NOMO-1 treated with dmso at 0.1 percent for 144 hours (cell line): ENCODE data around the gene PARD6B.

Experiments
- DNase-seq: peaks from one replicate; lab custom pipeline; 2025; ENCODE audit not compliant: unreplicated experiment; lab: John Stamatoyannopoulos, UW

Gene PARD6B

DNA sequence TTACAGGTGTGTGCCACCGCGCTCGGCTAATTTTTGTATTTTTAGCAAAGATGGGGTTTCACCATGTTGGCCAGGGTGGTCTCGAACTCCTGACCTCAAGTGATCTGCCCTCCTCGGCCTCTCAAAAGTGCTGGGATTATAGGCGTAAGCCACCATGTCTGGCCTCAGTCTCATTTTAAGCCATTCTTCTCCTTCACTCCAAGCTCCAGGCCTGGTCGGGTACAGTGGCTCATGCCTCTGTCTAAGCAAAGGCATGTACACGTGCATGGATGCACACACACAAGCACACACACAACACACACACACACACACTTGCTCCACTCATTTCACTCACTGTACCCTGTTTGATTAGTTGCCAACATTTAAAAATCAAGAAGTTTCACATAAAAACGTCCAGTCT, 7.7 kb upstream of the PARD6B start:
- DNase-seq, result no peak

DNA sequence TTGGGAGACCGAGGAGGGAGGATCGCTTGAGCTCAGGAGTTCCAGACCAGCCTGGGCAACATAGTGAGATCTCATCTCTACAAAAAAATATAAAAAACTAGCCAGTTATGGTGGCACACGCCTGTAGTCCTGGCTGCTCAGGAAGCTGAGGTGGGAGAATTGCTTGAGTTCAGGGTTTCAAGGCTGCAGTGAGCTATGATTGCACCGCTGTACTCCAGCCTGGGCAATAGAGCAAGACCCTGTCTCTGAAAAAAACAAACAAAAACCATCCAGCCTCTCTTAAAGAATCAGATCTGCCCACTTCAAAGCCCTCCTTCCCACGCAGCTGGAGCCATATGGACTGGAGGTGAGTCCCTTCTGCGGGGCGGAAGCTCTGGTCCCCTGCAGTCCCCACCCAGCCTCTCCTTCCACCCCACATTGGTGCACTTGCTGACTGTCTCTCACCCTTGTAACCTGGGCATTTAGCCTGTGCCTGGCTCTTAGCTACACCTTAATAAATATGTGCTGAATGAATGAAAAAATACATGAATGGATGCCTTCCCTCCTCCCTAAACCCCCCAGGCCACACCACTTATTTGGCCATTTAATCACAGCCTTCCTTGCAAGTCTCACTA, 7.2 kb upstream of the PARD6B start:
- DNase-seq, result no peak

DNA sequence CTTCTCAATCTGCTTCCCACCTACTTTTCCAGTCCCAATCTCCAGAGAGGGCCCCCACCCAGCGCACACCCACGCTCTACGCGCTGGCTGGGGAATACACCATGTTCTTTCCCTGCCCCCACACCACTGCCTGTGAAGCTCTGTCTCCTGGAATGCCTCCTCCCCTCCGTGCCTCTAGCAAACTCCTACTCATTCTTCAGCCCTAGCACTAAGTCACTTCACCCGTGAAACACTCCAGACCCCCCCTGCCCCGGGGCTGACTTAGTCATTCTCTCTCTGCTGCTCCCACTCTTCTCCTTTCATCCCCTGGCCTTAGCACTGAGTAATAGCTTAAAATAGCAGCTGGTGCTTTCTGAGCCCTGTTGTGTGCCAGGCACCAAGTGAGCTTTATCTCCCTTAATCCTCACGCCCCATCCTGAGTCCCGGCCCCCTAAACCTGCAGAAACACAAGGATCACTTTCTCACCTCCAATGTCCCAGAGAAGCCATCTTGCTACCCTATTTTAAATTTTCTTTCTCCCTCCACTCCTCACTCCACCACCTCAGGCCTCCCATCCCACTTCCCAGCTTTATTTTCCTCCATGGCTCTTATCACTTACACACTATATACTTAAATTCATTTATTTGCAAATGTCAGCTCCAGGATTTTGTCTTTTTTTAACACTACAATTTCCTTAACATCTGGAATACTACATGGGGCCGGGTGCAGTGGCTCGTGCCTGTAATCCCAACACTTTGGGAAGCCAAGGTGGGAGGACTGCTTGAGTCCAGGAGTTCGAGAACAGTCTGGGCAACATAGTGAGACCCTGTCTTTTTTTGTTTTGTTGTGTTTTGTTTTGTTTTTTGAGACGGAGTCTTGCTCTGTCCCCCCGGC, 6.3 kb upstream of the PARD6B start:
- DNase-seq, result no peak

DNA sequence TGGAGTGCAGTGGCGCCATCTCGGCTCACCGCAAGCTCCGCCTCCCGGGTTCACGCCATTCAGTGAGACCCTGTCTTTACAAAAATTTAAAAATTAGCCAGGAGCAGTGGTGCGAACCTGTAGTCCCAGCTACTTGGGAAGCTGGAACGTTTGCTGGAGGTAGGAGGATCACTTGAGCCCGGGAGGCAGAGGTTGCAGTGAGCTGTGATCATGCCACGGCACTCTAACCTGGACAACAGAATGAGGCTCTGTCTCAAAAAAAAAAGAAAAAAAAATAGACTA, 5.7 kb upstream of the PARD6B start:
- DNase-seq, result no peak

DNA sequence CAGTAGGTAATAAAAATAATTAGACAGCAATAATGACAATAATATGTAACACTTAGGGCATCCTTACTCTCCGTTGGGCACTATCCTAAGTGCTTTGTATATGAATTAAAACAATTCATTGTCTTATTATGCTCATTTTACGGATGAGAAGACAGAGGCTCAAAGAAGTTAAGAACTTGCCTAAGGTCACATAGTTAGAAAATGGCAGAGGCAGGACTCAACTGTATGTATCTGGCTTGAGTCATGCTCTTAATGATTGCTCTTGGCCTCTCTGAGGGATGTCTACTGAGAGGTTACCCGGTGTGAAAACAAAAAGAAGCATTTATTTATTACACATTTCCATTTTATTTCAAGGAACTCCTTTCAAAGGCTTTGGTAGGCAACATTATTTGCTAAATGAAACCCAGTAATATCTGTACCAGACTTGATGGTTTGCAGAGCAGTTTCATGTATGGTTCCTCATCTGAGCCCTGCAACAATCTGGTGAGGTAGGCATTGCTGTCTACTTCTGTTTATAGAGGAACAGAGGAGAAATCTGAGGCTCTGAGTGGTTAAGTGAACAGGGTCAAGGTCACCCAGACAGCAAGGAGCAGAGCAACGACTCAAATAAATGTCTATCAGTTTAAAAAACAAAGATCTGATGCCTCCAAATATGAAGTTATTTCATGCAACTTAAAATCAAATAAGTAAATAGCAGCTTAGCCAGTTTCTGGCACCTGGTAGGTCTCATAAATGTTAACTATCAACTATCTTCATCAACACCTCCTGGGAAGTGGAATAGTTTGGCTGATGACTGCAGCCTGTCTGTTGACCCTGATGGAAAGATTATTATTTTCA, 4.2 kb upstream of the PARD6B start:
- DNase-seq, result no peak

DNA sequence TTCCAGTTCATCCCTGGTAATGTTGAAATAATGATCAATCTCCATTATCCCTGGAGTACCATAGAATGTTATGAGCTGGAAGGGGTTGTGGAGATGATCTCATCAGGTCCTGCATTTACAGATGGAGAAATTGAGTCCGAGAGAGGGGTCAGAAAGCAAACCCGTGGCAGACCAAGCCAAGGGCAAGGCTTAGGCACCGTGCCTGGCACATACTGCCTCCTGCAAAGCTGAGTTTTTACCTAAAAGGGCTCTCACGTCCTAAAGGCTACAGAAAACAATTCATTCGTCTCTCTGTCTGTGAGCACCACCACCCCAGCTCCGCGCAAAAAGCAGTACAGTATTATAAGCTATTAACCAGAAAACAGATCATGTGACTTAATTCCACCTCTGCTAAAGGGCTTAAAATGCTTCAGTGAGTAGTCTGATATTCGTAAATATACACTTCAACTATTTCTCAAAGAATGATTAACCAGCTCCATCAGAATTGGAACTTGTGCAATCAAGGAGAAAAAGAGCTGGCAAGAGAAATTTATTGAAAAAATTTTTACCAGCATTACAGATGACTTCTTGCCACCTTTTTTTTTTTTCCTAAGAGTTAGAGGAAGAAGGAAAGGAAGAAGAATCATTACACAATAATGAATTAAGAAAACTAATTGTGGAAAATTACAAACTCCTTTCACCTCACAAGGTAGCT, 3.4 kb upstream of the PARD6B start:
- DNase-seq, result no peak

DNA sequence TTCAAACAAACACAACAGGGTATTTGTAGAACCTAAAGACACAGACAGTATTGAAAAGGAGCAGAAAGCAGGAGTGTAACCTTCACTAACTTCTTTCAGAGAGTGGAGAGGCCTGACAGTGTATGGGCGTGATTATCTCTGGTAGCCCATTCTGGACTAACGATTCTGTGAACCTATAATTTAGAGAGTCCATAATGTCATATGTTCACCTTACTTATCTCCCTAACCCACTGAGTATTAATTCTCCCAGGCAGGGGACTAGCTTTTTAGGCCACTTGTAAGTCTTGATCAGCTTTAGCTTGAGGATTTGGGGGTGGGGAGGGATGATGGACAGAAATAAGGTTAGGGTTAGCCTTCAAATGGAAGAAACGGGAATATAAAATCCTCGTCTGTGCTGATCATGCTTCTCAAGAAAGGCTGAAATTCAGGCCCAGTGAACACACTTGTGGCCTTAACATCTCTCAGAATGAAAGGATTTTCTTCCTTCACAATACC, 2.8 kb upstream of the PARD6B start:
- DNase-seq, result no peak

DNA sequence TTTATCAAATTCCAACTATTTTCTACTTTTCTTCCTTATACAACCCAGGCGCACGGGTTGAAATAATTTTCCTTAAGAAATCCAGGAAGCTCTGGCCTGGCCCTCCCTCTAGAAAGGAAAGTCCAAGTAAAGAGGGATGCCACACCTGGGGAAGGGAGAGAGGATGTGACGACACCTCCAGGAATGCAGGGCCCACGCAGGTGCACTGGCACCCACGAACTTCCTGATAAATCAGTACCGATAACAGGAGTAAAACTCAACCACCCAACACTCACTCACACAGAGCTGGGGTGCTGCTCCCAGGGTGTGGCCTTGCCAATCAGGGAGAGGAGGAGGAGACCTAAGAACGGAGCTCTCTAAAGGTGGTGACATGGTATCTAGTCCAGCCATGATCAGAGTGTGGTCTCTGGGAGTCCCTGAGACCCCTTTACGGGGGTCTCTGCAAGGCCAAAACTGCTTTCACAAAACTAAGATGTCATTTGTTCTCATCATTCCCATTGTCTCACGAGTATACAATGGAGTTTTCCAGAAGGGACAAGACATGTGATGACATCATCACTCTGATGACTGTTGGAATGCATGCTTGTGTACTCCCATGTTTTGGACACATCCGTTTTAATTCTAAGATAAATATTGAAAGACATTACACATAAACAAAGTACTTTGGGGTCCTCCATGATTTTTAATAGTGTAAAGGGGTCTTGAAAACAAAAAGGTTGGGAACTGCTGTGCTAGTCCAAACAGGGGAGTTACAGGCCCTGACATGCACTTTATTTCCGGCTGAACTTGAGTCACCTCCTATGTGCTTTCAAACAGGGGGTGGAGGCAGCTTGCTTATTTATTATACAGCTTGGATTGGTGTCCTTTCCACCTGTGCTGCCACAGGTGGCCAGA, 2.2 kb upstream of the PARD6B start:
- DNase-seq, result no peak

DNA sequence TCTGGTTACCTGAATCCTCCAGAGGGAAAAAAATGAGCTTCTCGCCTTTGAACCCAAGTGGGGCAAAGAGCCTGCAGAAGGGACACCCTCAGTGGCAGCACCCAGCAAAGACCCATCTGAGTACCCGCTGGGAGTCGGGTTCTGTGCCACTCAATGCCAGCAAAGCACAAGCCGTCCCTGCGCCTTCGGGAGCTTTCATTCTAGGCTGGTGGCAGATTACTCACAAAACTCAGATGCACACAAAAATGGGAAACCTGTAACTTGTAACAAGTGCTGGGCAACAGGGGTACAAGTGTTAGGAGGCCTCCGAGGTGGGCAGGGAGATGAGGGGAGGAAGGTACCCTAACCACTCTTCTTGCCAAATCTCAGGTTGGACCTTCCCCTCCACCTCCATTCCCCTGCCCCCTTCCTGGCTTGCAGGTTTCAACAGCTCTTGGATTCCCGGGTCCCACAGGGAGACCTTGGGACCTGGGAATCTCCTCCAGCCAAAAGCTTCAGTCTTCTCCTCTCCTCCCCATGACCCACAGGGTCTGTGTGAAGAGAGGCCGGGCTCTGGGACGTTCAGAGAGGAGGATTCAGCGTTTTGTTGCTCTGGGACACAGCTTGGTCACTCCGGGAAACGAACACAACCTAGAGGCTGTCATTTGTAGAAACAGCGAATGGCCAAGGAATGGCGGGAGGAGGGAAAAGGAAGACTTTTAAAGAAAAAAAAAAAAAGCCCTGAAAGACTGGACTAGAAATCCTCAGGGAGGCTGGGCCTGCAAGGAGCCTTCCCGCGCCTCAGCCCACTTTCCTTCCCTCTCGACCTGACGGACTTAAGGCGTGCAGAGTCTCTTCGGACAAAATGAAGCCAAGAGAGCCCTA, 1.2 kb upstream of the PARD6B start:
- DNase-seq, result no peak

DNA sequence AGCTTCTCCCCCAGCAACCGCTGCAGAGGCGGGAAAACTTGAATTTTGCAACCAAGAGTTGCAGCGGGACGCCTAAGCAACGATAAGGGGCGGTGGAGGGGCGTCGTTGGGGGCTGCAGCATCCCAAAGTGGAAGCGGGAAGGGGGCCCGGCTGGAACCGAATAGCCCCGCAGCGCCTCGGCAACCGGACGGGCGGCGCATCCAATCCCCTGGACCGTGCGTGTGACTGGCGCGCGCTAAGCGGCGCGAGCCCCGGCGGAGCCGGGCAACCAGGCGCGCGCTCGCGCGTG, 670 bp upstream of the PARD6B start:
- no peak for DNase-seq

DNA sequence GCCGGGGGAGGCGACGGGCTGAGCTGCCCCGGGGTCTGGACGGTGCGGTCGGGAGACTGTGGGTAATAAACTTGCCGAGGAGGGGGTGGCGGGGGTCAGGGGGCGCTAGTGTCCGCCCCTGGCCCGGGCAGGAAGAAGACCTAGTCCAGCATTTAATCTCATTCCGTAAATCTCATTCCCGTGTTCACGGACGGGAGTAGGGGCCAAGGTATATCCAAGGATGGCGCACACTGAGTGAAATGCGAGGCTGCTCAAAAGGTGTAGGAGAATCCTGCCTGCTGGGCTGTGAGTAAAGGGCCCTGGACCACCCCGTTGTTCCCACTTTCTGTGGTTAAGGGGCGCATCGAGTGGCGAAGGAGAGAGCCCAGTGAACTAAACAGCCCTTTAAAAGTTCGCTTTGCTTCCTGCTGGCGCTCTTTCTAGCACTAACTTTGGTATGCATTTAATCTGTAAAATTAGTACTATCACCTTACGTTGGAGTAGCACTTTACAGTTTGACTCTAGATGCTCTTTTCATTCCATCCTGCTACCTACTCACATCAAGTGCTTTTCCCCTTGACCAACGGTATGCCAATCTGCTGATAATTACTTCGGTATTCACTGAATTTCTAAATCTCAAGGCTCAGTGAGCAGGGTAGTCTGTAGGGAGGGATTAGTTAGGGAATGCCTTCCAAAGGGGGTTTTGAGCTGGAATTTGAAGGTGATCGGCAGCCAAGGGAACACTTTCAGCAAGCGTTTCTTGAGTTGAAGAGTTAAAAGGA, 730 bp downstream of the PARD6B start:
- DNase-seq, result no peak

DNA sequence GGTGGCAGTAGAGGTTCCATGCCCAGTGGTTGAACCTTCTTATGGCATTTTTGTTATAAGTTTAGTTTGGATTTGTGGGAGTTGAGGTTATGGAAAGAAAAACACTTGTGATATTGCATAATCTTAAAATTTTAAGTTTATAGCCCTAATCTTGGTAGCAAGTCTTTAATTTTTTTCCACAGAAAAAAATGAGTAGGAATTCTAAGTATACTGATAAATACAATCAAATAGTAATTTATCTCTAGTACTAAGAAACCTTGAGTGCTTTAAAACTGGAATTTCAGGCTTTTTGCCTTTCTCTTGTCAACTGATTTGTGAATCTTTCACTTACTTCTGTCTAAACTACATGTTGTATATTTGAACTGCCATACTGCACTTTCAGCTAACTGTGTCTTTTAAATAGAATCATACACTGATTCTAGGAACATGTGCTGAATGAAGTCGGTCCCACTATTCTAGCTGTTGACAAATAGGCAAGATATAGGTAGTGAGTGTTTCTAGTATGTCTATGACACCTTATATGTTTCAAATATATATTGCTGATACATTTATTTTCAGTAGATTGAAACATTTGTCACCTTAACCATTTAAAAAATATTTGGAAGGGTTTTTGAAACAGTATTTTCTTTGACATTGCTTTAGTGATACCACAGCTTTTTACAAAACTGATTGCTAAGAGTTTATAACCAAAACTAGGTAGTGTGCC, 2.4 kb downstream of the PARD6B start:
- DNase-seq, result no peak

DNA sequence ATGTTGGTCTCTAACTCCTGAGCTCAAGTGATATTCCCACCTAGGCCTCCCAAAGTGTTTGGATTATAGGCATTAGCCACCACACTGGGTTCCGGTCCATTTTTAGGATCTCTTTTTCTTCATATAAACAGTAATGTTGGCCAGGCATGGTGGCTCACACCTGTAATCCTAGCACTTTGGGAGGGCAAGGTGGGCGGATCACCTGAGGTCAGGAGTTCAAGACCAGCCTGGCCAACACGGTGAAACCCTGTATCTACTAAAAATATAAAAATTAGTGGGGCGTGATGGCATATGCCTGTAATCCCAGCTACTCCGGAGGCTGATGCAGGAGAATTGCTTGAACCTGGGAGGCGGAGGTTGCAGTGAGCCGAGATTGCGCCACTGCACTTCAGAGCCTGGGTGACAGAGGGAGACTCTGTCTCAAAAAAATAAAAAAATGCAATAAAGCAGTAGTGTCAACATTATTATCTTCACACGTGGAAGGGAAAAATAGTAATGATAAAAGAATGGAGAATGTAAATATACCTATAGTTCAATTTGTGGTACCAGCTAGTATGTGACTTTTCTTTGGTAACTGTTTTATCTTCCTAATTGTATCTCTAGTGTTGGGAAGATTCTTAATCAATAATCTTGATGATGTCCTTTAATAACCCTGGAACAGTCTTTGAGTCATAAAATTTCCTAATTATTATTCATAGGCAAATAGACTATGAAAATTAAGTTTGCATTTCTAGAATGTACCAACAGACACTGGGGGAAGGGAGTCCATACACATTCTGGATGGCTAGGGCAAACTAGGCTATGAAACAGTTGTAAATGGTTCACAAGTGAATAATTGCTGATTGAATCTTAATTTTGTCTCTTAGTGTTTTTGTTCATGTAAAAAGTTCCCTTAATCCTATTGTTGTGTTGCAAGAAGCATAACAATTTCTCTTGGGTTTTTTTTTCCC, 3.6 kb downstream of the PARD6B start:
- DNase-seq, result no peak

DNA sequence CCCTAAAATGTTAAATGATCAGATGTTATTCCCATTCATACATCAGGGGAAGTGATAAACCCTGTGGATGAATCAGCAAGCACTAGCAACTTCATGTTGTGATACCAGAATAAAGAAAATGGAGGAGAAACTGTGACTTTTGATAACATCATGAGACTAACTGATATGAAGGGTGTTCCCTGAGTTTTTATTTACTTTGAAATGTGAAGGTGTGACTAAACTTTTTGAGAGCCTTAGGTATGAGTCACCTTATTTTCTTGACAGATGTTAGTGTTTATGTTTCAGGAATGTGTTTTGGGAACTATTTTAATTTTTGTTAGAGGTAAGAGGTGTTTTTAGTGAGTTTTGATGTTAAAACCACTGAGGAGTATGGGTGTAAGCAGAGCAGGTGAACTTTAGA, 4.4 kb downstream of the PARD6B start:
- no peak for DNase-seq

DNA sequence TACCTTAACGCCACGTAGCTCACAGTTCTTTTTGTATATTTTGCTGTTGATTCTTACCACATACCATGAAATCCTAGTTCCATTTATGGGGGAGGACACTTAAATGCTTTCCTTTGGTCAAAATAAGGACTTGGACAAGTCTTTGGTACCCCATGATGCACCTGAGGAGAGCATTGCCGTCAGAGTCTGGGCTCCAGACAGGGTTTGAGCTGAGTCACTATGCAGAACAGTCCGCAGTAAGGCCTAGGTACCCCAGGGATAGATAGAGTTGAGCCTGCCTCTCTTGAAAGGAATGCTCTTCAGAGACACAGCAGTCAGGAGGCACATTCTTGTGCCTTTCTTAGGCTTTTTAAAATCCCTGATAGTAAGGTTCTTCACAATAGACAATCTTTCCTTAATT, 6.0 kb downstream of the PARD6B start:
- no peak for DNase-seq

DNA sequence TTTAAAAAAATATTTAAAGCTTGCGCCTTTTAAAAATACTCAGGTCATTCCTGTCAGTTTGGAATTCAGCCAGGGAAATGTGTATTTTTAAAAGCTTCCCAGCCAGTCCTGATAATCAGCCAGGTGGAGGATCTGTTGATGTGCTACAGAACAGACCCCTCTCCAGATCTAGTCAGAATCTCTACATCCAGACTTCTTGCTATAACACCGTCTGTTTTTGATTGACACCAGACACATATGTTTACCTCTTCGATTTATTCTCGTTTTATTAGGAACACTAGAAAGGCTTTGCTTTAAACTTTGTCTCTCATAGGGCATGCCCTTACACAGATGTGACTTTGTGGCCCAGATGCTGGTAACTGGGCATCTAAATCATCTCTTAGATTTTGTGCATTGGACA, 11.7 kb downstream of the PARD6B start:
- DNase-seq, result no peak

DNA sequence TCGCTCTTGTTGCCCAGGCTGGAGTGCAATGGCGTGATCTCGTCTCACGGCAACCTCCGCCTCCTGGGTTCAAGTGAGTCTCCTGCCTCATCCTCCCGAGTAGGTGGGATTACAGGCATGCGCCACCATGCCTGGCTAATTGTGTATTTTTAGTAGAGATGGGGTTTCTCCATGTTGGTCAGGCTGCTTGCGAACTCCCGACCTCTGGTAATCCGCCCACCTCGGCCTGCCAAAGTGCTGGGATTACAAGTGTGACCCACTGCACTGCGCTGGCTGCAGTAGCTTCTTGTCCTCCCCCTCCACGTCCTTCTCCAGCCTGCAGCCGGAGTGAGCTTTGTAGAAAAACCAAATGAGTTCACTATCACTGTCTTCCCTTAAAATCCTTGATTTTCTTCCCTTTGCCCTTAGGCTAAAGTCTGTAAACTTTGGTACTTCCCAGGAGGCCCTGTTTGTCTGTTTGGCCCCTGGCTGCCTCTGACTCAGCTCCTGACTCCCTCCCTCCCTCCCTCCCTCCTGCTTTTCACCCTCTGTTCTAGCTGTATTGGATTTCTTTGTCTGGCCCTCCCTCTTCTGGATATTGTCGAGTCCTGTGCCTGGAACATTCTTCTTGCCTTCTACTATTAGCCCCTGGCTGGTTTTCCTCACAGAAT, 12.9 kb downstream of the PARD6B start:
- no peak for DNase-seq
